IPS DF 19.7 (cell line): ENCODE data around the gene SCG5.
"Not testable (repeated sequence)": the region's sequence is repeated elsewhere in the genome, so short reads cannot be mapped to it uniquely, and the experiment has no call there.

Source experiments
- DNase-seq: peaks from one replicate; pipeline ENCODE4 v3.0.0-alpha.2; 2013; ENCODE audit warnings: low read depth, low spot score

The SCG5 gene

GRCh38 chr15:32641517-32642059, at the start of gene SCG5:
SCG5 (plus strand) TSS chr15:32641710; CDS start chr15:32643593, 1,883 bp downstream.
- DNase-seq: no peak

- not testable (repeated sequence) for DNase-seq
Measured at GRCh38 chr15:32593151-32593550, 48.4 kb upstream of the SCG5 start, which contains the start of gene GOLGA8N. GOLGA8N (plus strand) TSS chr15:32593456.

DNA sequence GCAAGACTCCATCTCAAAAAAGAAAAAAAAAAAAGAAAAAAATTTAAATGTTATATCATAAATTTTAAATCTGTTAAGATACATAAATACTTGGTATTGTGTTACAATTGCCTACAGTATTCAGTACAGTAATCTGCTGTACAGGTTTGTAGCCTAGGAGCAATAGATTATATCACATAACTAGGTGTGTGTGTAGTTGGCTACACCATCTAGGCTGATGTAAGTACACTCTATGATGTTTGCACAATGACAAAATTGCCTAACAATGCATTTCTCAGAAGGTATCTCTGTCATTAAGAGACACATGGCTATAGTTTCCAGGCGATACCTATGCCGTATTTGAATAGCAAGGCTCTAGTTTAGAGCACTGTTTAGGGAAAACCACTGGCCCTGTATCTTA, 32.0 kb upstream of the SCG5 start:
- DNase-seq: not testable (repeated sequence)

DNA sequence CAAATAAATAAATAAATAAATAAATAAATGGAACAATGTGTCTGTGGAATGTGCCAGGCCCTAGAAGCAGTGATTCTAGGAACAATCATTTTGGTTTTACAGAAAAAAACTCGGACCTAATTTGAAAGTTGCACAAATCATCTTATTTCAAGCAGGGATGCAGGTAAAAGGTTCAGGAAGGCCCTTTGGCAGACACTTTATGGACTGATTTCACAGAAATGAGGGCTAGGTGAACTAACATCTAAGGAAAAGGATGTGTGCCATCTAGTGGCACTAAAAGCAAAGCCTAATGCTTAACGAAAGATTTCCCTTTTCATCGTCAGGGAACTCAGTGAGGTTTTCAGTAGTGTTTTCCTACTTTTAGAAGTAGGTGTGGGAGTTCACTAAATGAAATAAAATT, 30.8 kb upstream of the SCG5 start:
- not testable (repeated sequence) for DNase-seq

DNA sequence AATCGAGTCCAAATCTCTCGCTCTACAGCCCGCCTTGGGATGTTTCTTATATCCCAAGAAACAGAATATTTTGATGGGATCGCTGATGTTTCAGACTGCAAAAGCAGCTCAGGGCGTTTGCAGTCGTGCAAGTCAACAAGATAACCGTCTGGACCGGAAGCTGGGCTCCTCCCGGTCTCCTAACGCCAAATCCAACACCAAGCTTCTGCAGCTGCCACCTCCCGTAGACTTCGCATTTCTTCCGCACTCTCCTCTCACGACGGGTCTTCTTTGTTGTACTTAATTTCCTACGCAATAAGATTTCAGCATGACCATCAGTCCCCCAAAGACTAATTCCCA, 26.8 kb upstream of the SCG5 start:
- DNase-seq: not testable (repeated sequence)

- DNase-seq: peak; percentile 61
Measured at GRCh38 chr15:32615051-32615870, 26.2 kb upstream of the SCG5 start, which contains the start of gene ARHGAP11A. ARHGAP11A (plus strand) TSS chr15:32615504; CDS start chr15:32616212, 708 bp downstream.

GRCh38 chr15:32615871-32616426, 25.6 kb upstream of the SCG5 start:
- not testable (repeated sequence) for DNase-seq

GRCh38 chr15:32636410-32636809, 5.1 kb upstream of the SCG5 start:
- no peak for DNase-seq

DNA sequence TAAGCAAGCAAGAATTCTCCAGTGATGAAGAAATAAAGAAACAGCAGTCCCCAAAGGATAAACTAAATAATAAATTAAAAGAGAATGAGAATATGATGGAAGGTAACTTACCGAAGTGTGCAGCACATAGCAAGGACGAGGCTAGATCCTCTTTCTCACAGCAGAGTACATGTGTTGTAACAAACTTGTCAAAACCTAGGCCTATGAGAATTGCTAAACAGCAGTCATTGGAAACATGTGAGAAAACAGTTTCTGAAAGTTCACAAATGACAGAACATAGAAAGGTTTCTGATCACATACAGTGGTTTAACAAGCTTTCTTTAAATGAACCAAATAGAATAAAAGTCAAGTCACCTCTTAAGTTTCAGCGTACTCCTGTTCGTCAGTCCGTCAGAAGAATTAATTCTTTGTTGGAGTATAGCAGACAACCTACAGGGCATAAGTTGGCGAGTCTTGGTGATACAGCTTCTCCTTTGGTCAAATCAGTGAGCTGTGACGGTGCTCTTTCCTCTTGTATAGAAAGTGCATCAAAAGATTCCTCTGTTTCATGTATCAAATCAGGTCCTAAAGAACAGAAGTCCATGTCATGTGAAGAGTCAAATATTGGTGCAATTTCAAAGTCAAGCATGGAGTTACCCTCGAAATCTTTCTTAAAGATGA, 4.5 kb upstream of the SCG5 start:
- DNase-seq: no peak

DNA sequence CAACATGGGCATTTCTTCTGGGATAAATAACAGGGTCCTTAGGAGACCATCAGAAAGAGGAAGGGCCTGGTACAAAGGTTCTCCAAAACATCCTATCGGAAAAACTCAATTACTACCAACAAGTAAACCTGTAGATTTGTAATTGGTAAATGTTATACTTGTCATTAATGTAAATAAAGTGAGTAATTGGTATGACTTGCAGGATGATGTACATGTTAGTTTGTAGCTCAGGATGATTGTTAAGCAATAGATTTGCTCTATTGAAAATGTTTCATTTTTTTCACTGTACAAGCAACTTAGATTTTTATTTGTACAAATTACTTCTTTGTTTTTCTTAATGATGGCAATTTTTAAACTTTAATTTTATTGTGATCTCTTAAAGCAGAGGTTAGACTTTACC, 3.8 kb upstream of the SCG5 start:
- no peak for DNase-seq

- DNase-seq: no peak
Measured at GRCh38 chr15:32642667-32643435, 1.3 kb downstream of the SCG5 start.

GRCh38 chr15:32643907-32644445, 2.5 kb downstream of the SCG5 start:
- no peak for DNase-seq

GRCh38 chr15:32646291-32646690, 4.8 kb downstream of the SCG5 start:
- DNase-seq: no peak

DNA sequence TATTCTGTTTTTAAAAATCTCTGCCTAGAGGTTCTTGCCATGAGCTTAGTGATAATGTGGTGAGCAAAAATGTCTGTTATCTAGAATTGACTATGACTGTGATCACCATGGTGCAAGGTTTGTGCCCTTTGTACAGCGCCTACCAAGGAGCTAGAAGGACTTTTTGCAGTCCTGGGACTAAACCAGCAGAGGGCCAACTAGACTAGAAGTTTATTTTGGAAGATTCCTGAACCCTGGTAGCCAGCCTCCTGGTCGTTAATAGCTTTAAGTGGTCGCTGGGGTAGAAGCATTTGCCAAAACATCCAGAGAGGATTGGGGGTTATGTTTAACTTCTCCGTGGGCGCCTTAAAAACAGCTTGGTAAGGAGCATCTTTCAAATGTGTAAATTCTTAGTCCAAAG, 7.8 kb downstream of the SCG5 start:
- DNase-seq: no peak

DNA sequence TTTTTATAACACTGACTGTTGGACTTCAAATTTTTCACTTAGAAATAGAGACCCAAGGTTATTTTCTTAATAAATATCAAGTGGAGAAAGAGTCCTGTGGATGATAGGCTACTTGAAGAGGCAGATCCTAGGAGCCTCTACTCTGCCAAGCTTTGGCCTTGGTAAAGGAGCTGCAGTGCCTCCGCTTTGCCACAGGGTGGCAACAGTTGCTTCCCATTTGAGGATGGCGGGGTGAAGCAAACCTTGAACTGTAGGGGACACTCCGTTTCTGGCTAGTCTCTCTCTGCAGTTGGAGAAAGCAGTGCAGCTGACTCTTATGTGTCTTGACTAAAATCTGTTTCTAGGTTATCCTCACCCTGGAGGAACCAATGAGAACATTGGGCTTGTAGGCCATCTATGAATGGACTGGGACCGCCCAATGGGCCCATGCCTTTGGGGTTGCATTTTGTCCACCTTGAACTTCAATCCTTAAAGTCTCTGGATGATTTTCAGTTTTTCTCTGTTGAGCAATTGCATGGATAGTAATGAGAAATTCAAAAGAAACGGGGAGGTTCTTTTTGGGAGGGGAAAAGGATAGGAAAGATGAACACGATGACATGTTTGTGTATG, 9.8 kb downstream of the SCG5 start:
- DNase-seq: no peak

DNA sequence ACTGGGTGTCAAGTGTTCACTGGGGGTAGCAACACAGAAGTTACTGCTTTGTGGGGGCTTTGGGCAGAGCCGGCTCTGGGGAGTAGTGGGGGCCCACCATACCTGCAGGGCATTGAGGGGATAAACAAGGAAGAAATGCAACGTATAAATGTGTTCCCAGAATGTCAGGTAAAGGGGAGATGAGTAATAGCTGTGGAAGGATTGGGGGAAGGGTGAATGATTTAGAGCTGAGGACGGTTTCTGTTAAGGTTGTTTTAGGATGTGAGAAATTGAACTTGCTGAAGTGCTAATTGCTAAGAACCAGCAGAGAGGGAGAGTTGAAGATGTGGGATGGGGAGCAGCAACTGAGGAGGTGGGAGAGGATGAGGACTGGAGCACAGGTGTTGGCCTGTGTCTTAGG, 10.7 kb downstream of the SCG5 start:
- DNase-seq: no peak

GRCh38 chr15:32656091-32656490, 14.6 kb downstream of the SCG5 start:
- no peak for DNase-seq

DNA sequence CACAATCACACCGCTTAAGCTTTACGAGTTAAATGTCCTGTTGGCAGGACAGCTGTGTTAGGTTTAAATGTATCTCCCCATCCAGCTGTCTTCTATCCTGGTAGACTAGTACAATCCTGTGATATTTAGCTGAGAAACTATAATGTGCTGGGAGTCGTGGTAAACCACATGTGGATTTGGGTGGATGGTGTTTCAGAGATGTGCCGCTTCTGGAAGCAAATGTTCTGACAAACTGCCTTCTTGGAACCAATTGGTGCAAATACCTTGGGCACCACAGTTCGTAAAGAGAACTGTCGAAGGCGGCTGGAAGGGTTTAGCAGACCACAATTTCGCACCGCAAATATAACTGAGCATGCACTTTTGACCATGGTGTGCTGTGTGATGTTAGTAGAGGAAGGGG, 15.0 kb downstream of the SCG5 start:
- DNase-seq: no peak

DNA sequence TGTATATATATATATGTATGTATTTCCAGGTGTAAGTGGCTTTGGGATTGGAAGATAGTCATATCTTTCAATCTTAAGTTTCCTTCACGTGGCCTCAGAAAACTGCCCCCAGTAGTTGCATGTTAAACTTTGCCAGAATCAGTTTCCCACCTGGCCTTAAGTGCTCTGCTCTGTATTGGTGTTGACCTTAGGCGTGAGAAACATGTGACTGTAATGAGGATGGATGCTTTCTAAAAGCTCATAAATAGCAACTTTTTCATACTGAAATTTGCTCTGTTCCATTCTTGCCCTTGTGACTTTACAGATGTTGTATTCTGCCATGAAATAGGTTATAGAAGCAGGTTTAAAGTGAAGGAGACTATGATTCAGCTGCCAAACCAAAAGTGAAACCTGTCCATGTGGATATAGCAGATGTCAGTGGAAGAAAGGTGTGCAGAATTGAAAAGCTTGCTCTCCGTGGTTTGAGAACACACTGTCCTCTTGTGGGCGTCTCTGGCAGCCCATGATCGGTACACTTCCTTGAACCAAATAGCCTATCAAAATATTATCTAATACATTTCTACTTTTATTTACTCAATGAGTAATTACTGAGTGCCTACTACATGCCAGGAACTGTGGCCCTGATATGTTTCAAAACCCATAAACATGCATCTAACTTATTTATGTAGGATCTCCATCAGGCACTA, 15.8 kb downstream of the SCG5 start:
- no peak for DNase-seq

- DNase-seq: no peak
Measured at GRCh38 chr15:32657941-32658340, 16.4 kb downstream of the SCG5 start.
